ENCODE data around the gene ZBTB16. TPM values are rescaled to one million over a fixed set of nuclear protein-coding genes. Genes with fewer than 3 reads are reported as not detected.

ZBTB16 gene
- total RNA-seq, 3 donors from 2014 or later: 4.9 to 82.1 (median 48.8) TPM

DNA sequence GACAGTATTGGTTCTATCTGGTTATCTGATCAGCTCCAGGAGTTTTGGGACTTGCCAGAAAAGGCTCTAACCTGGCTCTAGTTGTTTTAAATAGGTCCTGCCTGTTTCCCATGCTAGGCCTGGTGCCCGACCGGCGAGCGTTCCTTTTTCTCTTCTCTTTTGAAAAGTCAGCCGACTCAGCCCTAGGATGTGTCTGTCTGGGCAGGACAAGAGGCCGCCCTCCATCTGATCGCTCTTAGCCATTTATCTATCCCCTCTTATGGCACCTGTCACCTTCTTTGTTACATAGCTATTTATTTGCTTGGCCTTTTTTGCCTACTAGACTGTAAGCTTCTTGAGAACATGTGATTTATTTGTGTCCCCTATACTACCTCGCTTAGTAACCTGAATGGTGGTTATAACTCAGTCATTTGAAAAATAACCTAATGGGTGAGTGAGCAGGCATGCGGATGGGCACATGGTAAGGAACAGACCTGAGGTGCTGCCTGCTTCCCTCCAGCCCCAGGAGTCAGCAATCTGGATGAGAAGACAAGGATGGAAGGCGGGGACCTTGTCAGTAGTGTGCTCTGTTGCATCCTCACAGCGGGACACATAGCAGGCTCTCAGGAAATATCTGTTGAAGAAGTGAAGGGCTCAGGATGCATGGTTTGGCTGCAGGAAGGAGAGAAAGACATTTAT lies 108.4 kb downstream of the ZBTB16 start:
- DNase-seq: no peak
- Histone ChIP-seq H3K9me3 (no peaks in the 10 kb centered on the region), H3K4me1 (ENCODE audit: low read depth) (peaks cover 86% of the 10 kb centered on the region), H3K4me3 (no peak overlapping the region), H3K36me3 (ENCODE audit: low read depth) (no peaks in the 10 kb centered on the region)
- intact Hi-C loops (cut with DNase I, micrococcal nuclease): loop anchor here in 1 of 2 donors (10.0 kb wide), 1 partner anchor 103 kb away; no protein-coding TSS in a partner anchor
- ATAC-seq: no peak
- TF ChIP-seq, protein P1, sequence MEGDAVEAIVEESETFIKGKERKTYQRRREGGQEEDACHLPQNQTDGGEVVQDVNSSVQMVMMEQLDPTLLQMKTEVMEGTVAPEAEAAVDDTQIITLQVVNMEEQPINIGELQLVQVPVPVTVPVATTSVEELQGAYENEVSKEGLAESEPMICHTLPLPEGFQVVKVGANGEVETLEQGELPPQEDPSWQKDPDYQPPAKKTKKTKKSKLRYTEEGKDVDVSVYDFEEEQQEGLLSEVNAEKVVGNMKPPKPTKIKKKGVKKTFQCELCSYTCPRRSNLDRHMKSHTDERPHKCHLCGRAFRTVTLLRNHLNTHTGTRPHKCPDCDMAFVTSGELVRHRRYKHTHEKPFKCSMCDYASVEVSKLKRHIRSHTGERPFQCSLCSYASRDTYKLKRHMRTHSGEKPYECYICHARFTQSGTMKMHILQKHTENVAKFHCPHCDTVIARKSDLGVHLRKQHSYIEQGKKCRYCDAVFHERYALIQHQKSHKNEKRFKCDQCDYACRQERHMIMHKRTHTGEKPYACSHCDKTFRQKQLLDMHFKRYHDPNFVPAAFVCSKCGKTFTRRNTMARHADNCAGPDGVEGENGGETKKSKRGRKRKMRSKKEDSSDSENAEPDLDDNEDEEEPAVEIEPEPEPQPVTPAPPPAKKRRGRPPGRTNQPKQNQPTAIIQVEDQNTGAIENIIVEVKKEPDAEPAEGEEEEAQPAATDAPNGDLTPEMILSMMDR (IDR thresholded peaks at IDR 0.05): no peak

DNA sequence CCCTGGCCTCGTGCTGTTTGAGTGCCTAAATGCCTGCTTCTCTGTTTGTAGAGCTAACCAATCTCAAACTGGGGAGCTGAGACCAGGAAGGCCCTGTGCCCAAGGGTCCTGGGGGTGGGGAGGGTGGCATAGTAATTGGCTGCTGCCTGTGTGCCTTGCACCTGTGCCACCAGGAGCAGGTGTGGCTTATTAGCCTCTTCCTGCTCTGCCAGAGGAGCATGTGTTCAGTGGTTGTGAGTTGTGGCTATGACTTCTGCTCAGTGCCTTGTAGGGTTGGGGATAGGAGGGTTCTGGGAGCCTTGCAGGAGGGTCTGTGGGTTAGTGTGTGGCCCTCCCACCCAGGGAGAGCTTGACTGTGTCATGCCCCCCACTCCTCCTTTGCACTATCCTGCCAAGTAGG lies 109.2 kb downstream of the ZBTB16 start:
- ATAC-seq (peak; percentile 70), DNase-seq (peak; percentile 61 to 82 (median 70))
- intact Hi-C loops (cut with DNase I, micrococcal nuclease): loop anchor here in 1 of 2 donors (10.0 kb wide), 1 partner anchor 104 kb away; no protein-coding TSS in a partner anchor

DNA sequence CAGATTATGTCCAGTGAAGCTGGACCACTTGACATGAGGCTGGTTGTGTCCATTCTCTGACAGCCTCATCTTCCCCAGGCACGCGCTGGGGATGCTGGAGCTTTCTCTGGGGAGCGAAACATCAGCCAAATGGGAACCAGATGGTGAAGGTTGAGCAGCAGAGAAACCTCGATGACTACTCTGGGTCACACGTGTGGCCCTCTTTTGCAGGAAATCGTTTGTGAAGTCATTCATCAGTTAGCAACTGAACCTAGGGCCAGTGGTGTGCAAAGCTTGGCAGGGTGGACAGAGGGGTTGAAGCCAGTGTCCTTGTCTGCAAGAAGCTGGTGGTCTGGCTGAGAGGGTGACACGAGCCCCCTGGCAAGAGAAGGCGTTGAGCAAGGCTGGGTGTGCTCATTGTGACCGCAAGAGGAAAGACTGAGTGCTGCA lies 109.8 kb downstream of the ZBTB16 start:
- no peak overlapping the region for H3K4me3 ChIP-seq
- ATAC-seq (no peak), DNase-seq (peak in 1 of 3 donors; percentile 71)
- intact Hi-C loops (cut with DNase I, micrococcal nuclease): loop anchor here in 1 of 2 donors (10.0 kb wide), 1 partner anchor 105 kb away; no protein-coding TSS in a partner anchor
- no peaks in the 10 kb centered on the region for H3K9me3 ChIP-seq
- H3K36me3 ChIP-seq (ENCODE audit: low read depth): no peaks in the 10 kb centered on the region
- peaks cover 87% of the 10 kb centered on the region for H3K4me1 ChIP-seq (ENCODE audit: low read depth)
- TF ChIP-seq, protein P1 (IDR thresholded peaks at IDR 0.05): no peak

More for the DNA sequence above, 109.2 kb downstream of the ZBTB16 start:
- H3K4me1 ChIP-seq (ENCODE audit: low read depth): peaks cover 87% of the 10 kb centered on the region
- TF ChIP-seq, protein P1 (IDR thresholded peaks at IDR 0.05): no peak
- no peaks in the 10 kb centered on the region for H3K9me3 ChIP-seq
- H3K4me3 ChIP-seq: no peak overlapping the region
- no peaks in the 10 kb centered on the region for H3K36me3 ChIP-seq (ENCODE audit: low read depth)

DNA sequence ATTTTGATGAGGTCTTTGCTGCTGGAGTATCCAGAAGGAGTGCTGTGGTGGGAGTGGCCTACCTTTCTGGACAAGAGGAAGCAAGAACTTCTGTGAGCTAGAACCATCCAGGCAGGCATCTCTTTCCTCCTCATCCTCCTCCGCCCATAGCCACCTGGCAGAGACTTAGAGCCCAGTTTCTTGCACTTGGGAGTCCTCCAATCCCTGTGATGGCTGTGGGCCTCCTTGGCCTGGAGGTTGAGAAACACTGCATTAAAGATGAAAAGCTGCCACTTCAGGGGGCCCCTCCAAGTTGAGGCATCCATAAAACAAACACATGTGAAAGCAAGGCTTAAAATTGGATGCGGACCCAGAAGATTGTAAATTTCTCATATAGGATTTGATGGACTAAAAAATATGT lies 110.3 kb downstream of the ZBTB16 start:
- Histone ChIP-seq H3K36me3 (ENCODE audit: low read depth) (no peaks in the 10 kb centered on the region), H3K4me1 (ENCODE audit: low read depth) (peaks cover 87% of the 10 kb centered on the region), H3K9me3 (no peaks in the 10 kb centered on the region), H3K4me3 (no peak overlapping the region)
- intact Hi-C loops (cut with DNase I, micrococcal nuclease): loop anchor here in 1 of 2 donors (10.0 kb wide), 1 partner anchor 105 kb away; no protein-coding TSS in a partner anchor
- no peak for DNase-seq
- TF ChIP-seq, protein P1 (IDR thresholded peaks at IDR 0.05): no peak
- ATAC-seq: no peak

DNA sequence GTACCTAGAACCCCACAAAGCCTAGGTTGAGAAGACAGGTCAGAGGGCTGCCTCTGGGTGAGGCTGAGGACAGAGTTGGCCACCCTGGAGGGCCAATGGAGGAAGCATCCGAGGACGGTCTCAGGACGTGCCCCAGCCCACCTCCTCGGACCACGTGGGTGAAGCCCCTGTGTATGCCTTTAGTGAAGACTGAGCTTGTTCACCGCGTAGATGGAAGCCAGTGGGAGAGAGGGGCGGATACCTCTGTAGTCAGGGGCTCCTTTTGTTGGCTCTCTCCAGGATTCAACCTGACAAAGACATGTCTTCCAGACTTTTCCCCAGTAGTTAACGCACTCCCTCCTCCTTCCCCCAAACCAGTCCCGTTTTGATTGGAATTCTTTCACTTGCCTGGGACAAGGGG lies 110.7 kb downstream of the ZBTB16 start:
- H3K36me3 ChIP-seq (ENCODE audit: low read depth): no peaks in the 10 kb centered on the region
- no peak overlapping the region for H3K4me3 ChIP-seq
- no peaks in the 10 kb centered on the region for H3K9me3 ChIP-seq
- DNase-seq: no peak
- TF ChIP-seq, protein P1 (IDR thresholded peaks at IDR 0.05): no peak
- ATAC-seq: no peak
- H3K4me1 ChIP-seq (ENCODE audit: low read depth): peaks cover 86% of the 10 kb centered on the region
- intact Hi-C loops (cut with DNase I, micrococcal nuclease): no loop called here

Measured in mucosa of descending colon (tissue), 3 donors.